Endothelial cell of hepatic sinusoid (primary cell): ENCODE measurements around the gene NDRG2.
"Not testable (repeated sequence)": the region's sequence is repeated elsewhere in the genome, so short reads cannot be mapped to it uniquely, and the experiment has no call there.

Experiments
- in situ Hi-C: cut with HindIII; loops from 2 replicates; pipeline ENCODE4 v1.10.0; 2017; ENCODE audit warnings: low sequenced_read_pairs

Gene NDRG2

DNA sequence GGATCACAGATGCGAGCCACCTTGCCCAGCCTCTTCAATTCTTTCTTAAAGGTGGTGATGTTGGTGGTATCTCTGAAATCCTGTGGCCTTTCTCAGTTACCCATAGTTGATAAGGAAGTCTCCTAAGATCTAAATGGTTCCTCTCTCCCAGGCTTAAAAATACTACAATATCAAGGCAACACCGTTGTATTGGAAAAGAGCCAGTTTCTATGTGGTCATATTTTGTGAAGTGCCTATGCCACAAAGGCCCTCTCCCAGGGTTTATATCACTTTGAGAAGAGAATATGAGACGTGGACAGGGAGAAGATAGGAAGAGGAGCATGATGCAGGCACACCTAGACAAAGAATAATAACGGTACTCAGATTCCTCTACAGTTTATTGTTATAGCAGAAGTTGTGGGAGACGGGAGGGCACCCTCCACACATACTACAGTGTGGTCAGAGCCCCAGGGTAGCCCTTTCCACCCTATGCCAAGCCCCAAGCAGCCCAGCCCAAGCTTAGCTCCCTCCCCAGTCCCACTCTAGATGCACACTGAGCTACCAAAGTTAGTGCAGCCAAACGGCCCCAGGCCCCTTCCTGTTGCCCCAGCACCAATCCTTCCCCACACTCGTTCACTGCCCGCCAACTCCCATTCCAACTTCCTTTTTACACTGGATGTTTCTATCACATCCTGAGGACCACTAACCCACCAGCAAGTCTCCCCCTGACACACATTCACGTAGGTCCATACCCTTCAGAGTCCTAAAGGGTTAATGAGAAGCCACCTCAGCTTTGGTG, 8.3 kb downstream of the NDRG2 start:
- in situ Hi-C loops: no loop called here

DNA sequence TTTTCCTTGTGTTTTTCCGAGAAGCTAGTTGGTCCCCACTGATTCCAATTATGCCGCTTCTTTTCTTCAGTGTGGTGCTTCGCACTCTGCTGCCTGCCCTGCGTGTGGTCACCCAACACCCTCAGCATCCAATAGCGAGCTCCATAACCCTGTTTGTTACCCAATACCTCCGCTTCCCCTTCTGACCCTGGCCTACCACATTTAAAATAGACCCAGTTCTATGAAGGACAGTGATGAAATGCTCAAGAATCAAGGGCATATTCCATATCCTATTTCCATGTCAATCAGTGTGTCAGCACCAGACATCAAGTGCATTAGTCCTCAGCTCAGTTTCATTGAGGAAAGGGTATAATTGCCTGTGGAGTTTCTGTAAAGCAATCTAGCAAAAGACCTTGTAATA, 9.5 kb downstream of the NDRG2 start:
- in situ Hi-C loops: no loop called here

DNA sequence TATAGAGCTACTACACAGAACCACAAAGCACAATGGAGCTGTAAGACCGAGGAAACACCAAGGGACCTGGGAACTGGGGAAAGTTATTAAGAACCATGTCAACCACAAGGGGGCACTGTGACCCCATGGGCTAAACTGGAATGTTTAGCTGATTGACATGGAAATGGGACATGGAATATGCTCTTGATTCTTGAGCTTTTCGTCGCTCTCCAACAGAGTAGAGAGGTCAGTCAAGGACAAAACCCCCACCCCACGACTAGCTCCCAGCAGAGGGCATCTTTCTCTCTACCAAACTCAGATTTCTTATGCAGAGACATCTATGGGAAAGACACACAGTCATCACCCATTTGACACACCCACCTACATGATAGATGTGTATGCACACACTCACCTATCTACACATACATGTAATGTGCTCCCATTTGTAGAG, 10.1 kb downstream of the NDRG2 start:
- in situ Hi-C loops: no loop called here

DNA sequence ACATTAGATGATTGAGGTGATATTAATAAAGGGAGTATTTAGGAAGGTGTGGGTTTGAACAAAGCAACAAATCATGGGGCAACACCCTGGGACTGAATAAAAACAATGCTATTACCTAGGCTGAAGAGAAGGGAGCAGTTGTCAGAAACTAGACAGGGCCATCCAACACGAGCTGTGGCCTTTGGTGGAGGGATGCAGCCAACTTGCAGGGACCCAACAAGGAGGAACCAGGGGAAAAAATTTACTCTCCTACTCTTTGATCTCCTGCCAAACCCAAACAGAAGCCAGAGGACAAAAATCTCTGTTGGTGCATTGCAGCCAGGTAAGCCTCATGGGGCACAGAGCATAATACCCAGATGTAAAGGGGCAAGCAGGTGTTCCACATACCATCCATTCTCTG, 13.7 kb downstream of the NDRG2 start:
- in situ Hi-C loops: no loop called here

DNA sequence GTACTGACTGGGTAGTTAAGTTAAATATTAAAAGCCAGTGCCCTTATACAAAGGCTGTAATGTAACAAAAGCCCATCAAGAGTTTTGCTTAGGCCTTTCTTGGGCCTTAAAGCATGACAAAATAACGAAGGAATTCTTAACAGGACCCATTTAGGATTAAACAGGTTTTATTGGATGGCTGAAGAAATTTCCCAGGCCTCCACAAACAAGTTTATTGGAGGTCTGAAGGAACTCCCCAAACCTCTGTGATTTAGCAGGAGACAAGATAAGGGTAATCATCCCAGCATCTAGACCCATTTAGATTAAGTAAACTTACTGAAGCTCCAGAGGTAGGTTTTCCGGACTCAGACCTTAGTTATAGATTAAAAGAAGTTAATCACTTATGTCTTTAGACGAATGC, 15.1 kb downstream of the NDRG2 start:
- in situ Hi-C loops: not testable (repeated sequence)

DNA sequence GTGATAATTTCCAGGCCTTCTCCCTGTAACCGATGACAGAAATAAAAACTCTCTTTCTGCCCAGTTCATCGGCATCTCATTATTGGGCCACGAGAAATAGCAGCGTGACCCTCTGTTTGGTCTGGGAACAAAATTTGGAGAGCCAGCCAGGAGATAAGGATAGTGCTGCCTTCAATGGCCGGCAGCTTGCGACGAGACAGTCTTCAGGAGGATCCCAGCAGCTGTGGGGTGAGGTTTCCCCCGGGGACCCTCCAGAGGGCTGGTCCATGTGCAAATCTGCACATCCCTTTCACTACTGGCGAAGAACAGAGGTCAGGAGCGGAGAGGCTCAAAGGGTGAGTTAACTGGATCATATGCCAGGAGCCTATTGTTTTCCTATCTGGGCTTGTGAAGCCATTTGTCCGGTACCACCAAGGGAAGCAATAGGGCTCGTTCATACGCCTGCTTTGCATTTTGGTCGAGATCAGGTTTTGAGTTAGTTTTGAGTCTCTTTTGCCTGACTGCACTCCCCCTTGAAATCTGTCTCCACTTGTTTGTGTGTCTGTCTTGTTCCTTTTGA, 21.0 kb downstream of the NDRG2 start:
- in situ Hi-C loops: no loop called here

DNA sequence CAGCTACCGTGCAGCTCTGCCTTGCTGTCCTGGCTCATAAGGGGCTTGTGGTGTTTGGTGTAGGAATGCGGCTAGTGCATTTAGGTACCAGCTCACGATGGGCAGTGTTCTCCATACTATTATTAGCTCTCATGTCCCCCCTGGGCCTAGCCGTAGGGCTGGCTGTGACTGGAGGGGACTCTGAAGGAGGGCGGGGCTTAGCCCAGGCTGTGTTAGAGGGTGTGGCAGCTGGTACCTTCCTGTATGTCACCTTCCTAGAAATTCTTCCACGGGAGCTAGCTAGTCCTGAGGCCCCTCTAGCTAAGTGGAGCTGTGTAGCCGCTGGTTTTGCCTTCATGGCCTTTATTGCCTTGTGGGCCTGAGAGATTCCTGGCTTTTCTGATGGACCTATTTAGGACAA, 23.6 kb downstream of the NDRG2 start:
- in situ Hi-C loops: no loop called here

DNA sequence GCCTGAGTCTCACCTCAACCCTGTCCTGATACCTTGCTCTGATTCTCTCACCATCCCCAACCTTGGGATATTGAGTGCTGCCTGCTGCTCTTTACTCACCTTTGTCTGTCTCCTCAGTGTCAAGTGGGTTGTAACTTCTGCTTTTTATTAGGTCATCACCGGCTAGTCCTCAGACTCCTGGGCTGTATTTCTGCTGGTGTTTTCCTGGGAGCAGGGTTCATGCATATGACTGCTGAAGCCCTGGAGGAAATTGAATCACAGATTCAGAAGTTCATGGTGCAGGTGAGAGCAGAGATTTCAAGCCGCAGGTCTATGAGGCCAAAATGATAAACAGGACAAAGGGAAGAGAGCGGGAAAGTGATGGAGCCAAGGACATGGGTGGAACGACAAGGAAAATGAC, 25.3 kb downstream of the NDRG2 start:
- in situ Hi-C loops: no loop called here

DNA sequence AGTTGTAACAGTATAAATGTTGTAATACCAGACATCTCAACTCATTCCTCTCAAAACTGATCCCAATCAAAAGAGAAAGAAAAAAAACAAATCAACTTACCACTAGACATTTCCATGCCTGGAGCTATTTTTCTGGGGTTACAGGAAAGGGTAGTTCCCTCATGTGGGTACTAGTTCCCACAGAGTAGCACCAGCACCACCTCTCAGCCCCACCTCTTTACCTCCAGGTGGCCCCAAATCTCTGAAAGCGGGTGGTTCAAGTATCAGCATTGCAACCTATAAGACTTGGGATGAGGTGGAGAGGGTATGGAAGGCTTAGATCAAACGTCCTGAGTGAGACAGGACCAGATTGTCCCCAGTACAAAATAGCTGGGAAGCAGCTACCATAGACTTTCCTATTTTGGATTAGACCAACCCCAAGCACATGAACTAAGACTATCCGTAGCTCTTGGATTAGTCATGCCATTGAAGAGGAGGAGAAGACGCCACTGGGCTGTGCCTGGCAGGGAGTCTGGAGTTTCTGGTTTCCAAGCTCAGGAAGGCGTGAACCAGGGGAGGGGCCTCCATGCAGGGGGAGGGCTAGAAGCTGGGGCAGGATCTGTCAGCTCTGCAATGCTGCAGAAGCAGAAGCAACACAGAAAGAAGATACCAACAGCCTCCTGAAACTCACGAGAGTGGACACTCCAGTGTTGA, 26.0 kb downstream of the NDRG2 start, which contains the start of gene SLC39A2:
SLC39A2 (plus strand) TSS at position 620 of the 693 bp plus-strand sequence. CDS start 154 bp downstream, outside the sequence.
- in situ Hi-C loops: no loop called here

DNA sequence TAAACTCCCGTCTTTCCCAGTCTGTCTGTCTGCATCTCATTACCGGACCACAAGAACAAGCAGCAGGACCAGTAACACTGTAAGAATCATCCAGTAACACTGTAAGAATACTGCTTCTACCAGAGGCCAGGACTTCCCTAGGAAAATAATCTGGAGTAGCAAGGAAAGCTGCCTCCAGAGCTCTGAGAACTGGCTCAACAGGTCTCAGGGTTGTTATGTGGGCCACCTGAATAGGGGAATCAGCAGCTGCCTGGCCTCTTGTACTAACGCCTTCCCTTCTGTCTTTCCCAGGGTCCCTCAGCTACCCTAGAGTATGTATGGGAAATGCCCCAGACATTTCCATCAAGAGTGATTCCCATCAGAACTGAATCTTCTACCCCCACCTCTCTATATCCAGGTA, 26.7 kb downstream of the NDRG2 start:
- in situ Hi-C loops: no loop called here

DNA sequence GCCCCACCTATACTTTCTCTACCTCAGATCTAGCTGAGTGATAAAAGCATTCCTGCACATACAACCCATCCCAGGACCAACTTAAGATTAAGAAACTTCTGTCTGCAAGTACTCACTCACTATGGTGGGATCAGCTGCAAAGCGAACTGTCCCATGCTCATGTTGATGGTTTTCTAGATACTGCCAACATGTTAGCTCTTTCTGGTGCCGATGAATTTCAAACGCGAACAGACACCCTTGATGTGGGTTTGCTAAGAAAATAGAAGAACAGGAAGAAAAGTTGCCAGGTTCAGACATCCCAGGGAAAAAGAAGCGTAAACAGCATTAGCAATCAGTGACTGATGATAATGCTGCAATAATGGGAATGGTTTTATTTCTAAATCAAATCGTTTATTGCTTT, 27.3 kb downstream of the NDRG2 start:
- in situ Hi-C loops: no loop called here

DNA sequence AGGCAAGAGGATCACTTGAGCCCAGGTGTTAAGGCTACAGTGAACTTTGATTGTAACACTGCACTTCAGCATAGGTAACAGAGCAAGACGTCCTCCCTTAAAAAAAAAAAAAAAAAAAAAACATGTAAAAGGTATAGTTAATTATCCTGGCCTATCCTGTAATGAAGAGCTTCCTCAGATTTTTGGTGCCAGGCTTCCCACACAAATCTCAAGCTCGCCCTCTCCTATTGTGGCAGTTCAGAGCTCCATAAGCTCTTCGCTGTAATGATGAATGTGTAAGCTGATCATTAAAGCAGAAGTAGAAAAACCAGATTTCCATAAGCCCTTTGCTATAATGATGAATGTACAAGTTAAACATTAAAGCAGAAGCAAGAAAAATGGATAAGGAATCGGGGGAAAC, 27.7 kb downstream of the NDRG2 start:
- in situ Hi-C loops: no loop called here

DNA sequence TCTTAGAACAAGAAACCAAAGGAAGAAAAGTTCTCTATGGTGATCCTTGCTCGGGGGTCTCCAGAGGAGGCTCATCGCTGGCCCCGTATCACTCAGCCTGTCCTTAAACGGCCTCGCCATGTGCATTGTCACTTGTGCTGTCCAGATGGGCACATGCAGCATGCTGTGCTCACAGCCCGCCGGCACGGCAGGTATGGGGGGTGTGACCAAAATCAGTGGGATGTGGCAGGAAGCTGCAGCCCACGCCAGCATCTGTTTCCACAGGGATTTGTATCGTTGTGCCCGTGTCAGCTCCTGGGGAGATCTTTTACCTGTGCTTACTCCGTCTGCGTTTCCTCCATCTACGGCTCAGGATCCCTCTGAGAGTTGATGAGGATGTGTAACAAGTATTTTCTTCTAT, 28.3 kb downstream of the NDRG2 start:
- in situ Hi-C loops: no loop called here

DNA sequence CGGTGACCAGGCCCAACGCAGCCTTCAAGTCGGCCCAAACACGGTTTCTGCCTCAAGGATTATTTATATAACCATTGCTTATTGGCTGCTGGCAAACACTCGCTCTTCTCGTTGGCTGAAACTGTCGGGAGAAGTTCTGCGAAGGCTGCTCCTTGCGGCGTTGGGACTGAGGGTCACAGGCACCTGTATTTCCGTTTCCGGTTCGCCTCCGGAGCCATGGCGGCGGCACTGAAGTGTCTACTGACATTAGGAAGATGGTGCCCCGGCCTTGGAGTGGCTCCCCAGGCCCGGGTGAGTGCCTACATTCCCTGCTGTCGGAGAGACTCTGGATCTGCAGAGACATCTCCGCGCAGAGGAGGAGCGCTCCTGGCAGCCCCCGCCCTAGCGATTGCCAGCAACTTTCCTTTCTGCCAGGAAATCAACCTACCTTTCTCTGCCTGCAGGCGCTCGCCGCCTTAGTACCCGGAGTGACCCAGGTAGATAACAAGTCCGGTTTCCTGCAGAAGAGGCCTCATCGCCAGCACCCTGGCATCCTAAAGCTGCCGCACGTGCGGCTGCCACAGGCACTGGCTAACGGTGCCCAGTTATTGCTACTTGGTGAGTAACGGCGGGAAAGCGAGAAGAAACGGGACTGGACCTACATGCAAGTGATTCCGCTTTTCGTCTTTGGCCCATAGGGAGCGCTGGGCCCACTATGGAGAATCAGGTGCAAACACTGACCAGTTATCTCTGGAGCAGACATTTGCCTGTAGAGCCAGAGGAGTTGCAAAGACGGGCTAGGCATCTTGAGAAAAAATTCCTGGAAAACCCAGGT, 34.9 kb downstream of the NDRG2 start, which contains the start of gene METTL17:
METTL17 (plus strand) TSS at position 194 of the 814 bp plus-strand sequence; CDS start at position 217, 23 bp downstream.
- in situ Hi-C loops: no loop called here

DNA sequence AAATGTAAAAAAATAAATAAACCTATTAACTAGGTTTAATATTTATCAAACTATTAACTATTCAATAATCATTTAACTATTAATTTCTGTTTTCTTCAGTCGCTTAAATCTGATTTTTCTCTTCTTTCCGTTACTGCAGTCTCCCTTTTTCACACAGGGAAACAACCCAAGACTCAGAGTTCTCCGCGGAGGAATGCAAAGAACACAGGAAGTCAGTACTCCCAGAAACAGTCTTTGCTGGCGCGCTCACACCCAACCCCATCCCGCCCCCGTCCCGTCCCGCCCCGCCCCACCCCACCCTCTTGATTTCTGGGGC, 35.4 kb downstream of the NDRG2 start:
- in situ Hi-C loops: no loop called here

DNA sequence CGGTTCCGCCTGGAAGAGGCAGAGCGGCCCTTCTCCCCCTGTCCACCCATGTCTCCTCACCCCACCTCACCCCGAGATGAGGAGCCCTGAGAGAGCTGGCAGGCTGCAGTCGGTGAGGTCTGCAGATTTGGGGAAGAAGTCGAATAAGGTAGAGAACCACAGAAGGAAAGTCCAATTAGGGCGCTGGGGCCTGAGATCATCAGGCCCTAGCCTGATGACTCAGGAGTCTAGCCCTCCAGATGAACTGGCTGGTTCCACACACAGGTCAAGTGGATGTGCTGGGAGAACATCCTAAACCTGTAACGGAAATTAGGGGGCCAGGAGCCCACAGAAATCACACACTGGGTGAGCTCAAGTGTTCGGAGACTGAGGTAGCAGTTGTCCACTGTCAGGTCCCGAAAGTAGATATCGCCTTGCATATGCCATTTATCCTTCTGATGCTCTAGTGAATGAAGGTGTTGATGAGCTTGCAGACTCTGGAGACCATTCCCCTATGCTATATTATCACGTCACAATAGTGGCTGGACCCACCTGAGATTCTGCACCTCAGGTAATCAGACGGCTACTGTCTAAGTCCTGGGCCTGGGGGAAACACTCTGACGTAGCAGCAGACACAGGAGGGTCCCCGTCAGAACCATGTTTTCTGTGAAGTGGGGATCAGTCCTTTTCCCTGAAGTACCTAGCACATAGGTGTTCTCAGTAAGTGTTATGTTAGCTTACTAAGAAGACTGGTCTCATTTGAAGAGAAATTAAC, 36.0 kb downstream of the NDRG2 start:
- in situ Hi-C loops: no loop called here

DNA sequence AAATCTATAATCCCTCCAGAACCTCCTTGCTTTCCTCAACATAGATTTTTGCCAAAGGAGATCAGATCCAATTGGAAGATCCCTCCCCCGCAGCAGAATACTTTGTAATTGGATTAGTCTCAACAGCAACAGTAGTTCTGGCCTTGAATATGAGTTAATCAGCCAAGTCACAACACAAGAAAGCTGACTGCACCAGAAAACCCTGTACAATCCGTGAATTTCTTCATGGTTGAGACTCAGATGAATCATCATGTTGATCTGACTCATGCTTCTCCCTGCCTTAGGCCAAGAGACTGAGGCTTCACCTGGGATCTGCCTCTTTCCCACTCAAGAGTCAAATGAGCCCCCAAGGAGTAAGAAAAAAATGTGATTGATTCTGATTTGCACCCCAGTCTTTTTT, 38.0 kb downstream of the NDRG2 start:
- in situ Hi-C loops: no loop called here

DNA sequence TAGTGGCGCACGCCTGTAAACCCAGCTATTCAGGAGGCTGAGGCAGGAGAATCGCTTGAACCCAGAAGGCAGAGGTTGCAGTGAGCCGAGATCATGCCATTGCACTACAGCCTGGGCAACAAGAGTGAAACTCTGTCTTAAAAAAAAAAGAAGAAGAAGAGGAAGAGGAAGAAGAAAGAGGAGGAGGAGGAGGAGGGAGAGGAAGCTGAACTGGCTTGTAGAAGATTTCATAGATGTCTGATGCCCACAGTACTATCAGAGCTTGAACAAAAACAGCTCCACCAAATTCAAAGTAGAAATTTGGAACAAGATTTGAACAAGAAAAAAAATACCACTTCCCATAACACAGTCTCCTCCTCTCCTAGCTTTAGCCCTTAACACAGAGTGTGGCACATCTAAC, 39.2 kb downstream of the NDRG2 start:
- in situ Hi-C loops: not testable (repeated sequence)

DNA sequence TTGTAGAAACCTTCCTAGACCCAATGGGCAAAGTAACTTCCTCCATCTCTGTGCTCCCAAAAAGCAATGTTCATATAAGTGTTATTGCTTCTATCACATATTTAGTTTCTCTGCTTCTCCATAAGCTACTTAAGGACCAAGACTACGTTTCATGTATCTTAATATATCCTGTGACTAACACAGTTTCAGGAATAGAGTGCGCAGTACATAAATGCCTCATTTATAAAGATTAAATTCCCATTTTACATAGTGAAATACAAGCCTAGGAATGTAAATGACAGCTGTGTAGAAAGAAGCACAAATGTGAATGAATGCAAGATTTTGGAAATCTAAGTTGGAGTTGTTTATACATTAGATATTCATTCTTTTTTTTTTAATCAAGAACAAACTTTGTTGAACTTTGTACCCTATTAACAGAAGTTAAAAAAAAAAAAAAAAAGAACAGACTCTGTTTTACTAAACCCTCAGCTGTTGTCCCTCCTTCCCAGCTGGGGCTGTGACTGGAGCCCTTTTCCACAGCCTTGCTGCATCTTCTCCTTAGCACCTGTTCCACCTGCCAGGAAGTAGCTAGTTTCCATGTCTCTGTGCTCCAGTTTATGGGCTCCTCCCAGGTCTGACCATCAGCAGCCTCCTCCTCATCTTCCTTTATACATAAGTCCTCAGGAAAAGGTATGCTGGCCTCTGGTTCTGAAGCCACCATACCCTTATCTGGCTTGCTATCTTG, 42.1 kb downstream of the NDRG2 start:
- in situ Hi-C loops: no loop called here

DNA sequence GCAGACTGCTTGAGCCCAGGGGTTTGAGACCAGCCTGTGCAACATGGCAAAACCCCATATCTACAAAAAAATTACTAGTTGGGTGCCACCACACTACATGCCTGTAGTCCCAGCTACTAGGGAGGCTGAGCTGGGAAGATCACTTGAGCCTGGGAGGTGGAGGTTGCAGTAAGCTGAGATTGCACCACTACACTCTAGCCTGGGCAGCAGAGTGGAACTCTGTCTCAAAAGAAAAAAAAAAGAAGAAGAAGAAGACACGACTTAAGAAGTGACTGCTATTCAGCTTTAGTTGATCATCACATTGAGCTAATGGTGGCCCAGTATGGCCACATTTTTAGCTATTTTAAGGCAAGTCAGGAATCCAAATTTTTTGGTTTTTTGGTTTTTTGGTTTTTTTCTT, 44.0 kb downstream of the NDRG2 start:
- in situ Hi-C loops: no loop called here
